Neural cell (in vitro differentiated cells): ENCODE results near the gene HES6.

Experiments used
- CTCF ChIP-seq: fragments of 450-650 bp; IDR thresholded peaks from 2 replicates; pipeline ENCODE4 v1.5.1; 2014; ENCODE audit warnings: antibody characterized with exemption, mild to moderate bottlenecking, moderate library complexity; ENCODE audit not compliant: poor library complexity, severe bottlenecking
- EP300 ChIP-seq: fragments of 450-650 bp; conservative IDR thresholded peaks from 2 replicates; pipeline ENCODE4 v1.6.1; 2014; ENCODE audit warnings: antibody characterized with exemption, mild to moderate bottlenecking, moderate library complexity; ENCODE audit not compliant: poor library complexity, severe bottlenecking
- MXI1 ChIP-seq: fragments of 450-650 bp; conservative IDR thresholded peaks from 2 replicates; pipeline ENCODE4 v1.6.1; 2014; ENCODE audit warnings: antibody characterized with exemption, mild to moderate bottlenecking; ENCODE audit not compliant: poor library complexity, severe bottlenecking
- POLR2AphosphoS5 ChIP-seq: IDR thresholded peaks from 2 replicates; pipeline ENCODE4 v1.6.1; 2012
- RAD21 ChIP-seq: fragments of 450-650 bp; conservative IDR thresholded peaks from 2 replicates; pipeline ENCODE4 v1.6.1; 2014; ENCODE audit warnings: antibody characterized with exemption, mild to moderate bottlenecking, moderate library complexity

- TF ChIP-seq CTCF = no peak
- TF ChIP-seq RAD21 = no peak
- TF ChIP-seq MXI1 = no peak
- no peak for TF ChIP-seq EP300
- TF ChIP-seq POLR2AphosphoS5 = no peak
Measured at GRCh38 chr2:238278626-238279323, 38.9 kb upstream of the HES6 start.
